NCI-H1105 (cell line): ENCODE measurements around the gene C9orf50.
A peak's percentile ranks its signal among the peaks of the same experiment; 100 is the strongest.

Experiments
- DNase-seq: peaks from one replicate; lab custom pipeline; 2025; lab: John Stamatoyannopoulos, UW

The C9orf50 gene

DNA sequence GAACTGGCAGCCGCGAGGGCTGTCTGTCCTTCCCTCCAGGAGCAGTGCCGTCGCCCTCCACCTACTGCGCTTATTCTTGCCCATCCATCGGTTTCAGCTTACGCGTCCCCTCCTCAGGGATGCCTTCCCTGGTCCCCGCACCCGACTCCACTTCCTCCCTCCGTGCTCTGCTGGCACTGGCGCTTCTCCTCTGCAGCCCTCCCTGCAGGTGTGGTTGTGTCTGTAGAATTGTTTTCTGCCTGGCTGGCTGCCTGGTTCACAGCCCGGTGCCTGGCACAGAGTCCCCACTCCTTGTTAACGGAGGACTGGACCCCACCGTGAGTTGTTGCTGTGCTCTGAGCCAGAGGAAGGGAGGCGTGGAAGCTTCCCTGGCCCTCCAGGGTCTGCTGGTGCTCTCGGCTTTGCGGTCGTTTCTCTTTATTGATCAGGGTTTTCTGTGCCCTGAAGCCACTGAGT lies 10.8 kb upstream of the C9orf50 start:
- no peak for DNase-seq

DNA sequence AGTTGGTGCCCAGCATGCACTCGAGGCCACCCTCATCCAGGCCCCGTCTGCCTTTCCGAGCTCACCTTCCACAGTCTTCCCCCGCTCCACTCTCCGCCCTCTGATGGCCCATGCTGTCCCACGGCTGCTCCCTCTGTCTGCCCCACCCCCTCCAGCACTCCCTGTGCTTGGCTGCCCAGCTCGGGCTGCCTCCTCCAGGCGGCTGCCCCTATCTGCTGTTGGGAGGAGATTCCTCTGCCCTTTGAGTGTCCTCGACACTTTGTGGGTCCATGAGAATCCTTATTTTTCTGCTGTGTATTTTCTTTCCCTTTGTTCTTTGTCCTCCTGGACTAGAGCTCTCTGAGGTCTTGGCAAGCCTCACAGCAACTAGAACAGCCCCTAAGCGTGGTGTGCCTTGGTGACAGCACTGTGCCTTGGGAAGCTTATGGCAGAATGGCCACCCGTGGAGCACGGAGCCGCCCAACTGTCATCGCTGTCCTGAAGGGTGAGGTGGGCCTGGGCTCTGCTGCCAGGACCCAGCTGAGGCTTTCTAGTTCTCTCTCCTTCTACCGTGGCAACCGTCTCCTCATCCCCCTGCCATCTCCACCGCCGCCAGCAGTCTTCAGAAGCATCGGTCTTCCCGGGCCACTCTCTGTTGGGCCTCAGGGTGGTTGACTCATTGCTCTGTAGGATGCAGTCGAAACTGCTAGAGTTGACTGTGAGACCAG lies 10.2 kb upstream of the C9orf50 start:
- DNase-seq = no peak

DNA sequence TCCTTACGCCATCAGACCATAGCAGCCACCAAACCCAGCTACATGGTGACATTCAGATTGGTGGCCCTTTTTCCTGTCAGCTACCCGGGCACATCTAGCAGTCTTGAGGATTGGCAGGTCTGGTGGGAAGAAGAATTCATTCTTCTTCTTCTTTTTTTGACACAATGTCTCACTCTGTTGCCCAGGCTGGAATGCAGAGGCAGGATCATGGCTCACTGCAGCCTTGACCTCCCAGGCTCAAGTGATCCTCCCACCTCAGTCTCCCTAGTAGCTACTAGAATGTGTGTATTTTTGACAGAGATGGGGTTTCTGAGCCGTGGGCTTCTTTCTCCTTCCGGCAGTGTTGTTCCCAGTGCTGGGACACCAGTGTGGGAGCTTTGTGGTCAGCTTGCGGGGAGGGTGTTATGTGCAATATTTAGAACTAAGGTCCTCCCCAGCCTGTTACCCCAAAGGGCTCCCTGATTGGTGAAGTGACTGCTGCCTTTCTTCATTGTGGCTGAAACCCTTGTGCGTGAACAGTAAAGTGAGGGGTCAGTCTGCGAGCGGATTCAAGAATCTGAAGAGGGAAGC lies 8.4 kb upstream of the C9orf50 start:
- DNase-seq = no peak

DNA sequence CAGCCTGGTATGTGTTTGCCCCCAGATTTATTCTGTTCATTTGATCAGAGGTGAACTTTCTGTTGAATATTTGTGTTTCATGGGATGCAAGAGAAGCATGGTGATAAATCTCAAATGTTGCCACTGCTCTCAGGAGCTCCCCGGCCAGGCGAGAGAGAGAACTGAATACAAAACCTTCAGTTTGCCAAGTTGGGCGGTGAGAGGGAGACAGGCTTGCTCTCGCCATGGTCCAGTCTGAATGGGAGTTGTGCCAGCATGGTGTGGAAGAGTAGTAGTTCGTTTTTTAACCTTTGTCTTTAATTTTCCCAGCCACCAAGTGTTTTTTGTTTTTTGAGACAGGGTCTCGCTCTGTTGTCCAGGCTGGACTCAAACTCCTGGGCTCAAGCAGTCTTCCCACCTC lies 7.8 kb upstream of the C9orf50 start:
- no peak for DNase-seq

DNA sequence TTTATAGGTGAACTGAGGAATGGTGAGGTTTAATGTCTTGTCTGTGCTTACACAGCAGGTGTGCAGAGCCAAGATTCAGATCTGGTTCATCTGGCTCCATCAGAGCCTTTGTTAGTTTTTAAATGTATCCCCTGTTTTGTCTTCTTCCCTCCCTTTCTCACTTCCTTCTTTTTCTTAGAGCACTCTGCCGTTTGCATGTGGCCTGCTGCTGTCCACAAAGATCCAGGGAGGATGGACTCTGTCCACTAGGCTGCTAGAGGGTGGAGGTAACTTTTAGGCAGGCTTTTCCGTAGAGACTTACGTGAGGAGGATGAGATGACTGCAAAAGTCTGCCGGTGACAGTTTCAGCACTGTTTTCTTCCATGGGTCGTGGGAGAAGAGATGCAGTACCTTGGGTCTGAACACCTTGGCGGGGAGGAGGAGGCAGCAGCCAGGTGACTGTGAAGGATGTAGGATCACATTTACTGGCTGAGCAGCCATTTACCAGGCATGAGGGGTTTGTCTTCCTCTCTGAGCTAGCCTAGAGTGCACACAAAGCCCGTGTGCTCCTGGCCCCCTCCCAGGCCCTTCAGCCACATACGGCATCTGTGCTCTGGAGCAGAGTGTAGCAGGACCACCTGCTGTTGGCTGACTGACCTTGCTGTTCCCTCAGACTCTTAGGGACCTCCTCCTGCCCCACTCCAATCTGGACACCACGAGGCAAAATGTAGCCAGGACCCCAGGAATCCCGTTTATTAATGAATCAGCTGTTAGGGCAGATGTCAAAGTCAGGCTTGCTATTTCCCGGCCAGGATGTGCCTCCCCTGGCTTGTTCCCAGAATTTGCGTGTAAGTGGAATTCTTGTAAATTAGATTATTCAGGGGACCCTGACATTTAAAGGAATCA lies 6.9 kb upstream of the C9orf50 start:
- no peak for DNase-seq

DNA sequence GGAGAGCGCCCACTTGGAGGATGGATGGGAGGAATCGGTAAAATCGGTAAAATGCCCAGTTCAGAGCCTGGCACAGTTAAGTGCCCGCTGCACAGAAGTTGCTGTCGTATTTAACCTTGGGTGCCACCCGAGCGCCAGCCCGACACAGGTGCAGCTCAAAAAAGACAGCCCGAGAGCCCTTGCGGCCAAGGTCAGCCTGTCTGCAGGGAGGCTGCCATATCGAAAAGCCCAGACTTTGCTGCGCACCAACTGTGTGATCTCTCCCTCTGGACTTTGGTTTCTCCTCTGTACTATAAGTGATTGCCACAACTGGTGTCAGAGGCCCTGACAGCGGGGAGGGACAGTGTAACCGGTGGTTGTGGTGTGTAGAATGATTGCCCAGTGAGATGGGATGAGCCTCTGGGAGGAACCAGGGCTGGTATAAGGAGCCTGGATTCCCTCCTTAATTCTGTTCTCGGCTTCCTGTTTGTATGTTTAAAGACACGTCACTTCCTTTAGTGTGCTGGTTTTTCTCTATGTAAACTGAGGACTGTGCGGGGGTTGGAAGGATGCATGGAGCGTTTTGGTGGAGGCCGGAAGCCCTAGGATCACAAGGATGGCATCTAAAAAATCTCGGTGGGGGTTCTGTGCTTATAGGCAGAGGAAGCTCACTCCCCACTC lies 5.9 kb upstream of the C9orf50 start:
- DNase-seq = no peak

DNA sequence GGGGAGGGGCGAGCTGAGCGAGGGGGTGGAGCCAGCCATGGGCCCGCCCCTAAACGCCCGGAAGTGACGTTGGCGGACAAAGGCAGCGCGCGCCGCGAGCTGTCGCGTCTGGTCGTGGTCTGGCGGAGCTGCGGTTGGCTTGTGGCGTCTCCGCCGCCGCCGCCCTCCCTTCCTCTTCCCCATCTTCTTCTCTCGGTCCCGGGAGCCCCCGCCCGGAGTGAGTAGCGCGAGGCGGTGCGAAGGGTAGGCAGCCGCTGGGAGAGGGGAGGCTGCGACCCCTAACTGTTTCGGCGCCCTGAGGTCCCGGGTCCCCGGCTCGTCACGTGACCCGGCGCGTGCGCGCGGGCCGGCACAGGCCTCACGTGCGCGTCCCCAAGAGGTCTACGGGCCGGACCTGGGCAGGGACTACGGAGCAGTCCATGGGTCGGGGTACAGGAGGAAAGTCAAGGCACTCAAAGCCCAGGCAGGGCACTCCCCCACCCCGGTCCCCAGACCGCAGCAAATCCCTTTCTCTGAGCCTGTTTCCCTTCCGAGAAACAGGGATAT lies 5.3 kb upstream of the C9orf50 start, which contains the start of gene NTMT1:
Gene NTMT1 (plus strand): TSS at position 85 of the 546 bp plus-strand sequence. CDS start 6,541 bp downstream, outside the sequence.
- DNase-seq = peak; percentile 56

DNA sequence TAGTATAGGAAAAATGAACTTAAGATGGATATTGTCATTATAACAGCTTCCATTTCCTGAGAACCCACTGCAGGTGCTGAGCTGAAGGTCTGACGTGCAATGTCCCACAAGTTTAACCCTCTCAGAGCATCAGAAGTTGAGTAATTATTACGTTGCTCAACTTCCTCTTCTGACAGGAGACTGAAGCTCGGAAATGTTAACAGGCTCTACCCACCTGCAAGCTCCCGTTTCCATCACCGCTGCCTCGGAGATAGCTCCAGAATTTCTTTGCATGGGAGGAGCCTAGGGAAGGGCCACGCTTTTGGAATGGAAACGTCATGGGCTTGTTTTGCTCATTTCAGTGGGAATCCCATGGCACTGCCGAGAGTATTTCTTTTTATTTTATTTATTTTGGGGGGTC lies 4.0 kb upstream of the C9orf50 start:
- no peak for DNase-seq

DNA sequence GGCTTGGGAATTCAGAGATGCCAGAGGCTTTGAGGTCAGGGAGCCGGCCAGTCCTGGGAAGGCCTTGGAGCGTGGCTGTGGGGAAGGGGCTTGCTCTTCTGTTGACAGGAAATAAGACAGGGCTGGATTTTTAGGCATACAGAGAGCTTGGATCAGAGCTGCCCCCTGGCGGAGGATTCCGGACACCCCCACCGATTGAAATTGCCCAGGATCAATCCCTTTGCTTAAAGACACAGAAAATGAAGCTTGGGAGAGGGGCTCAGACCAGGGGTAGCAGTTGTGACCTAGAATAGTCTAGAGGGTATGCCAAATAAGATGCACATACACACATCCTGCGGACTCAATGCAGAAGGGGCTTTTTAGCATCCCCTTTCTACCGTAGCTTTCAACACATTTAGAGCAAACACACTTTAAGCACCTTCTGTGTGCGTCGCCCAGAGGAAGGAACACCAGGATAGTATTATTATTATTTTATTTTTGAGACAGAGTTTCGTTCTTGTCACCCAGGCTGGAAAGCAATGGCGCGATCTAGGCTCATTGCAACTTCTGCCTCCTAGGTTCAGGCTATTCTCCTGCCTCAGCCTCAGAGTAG lies 3.4 kb upstream of the C9orf50 start:
- no peak for DNase-seq

DNA sequence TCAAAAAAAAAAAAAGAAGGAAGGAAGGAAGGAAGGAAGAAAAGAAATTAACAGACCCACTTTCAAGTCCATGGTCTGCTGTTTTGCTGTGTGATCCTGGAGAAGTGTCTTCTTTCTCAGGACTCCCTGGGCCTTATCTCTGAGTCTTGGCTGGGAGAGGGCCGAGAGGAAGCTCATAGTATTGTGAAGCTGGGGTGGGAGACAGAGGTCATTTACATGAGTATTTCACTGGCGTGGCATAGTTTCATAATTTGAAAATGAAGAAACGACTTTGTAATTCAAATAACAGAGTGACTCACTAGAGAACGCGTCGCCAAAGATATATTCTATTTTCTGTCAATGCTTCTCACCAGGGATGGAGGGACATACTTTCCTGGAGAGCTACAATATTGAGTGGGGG lies 2.4 kb upstream of the C9orf50 start:
- DNase-seq = no peak

DNA sequence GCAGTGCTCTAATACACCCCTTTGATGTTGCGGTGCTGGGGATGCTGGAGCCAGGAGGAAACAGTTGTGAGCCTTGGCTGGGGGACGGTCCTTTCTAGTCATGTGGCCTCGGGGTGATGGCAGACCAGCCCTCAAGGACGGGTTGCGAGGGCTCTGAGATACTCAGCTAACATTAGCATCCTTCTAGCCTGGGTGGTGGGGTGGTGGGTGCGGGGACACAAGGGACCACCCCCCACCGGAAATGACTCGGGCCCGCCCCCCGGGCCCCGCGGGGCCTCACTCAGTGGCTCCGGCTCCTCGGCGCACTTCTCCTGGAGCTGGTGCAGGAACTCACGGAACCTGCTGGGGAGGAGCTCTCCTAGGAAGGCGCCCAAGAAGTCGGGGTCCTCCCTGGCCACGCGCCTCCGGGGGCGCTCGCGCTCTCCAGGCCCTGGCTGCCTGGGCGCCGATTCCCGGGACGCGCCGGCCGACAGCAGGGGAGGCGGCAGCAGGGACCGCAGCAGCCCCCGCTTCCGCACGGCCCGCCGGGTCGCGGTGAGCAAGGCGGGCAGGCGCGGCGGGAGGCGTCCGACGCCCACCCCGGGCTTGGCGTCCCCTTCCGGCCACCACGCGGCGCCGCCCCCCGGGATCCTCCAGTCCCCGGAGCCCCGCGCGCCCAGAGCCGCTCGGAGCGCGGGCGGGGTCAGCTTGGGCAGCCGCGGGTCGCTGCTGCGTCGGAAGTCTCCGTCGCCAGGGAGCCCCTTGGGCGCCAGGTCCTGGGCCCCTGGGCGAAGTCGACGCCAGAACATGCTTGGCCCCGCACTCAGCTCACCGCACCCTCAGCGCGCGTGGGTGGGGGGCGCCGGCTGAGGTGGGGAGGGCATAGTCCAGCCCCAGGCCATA lies 873 bp downstream of the C9orf50 start:
- no peak for DNase-seq

DNA sequence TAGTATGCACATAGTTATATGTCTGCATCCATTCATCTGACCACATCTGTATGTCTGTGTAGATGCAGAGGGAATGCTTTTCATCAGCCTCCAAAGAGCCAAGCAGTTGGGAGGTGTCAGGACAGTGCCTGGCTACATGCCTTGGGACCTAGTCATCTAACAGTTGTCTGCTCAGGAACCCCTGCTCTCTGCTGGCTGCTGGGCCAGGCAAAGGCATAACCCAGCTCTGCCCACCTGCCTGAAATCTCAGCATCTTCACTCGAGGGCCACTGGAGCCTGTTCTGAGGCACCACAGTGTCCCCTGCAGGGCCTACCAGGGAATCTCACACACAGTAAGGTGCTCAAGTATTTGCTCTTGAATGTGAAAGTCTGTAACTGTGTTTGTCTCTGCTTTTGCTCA lies 3.7 kb downstream of the C9orf50 start:
- no peak for DNase-seq

DNA sequence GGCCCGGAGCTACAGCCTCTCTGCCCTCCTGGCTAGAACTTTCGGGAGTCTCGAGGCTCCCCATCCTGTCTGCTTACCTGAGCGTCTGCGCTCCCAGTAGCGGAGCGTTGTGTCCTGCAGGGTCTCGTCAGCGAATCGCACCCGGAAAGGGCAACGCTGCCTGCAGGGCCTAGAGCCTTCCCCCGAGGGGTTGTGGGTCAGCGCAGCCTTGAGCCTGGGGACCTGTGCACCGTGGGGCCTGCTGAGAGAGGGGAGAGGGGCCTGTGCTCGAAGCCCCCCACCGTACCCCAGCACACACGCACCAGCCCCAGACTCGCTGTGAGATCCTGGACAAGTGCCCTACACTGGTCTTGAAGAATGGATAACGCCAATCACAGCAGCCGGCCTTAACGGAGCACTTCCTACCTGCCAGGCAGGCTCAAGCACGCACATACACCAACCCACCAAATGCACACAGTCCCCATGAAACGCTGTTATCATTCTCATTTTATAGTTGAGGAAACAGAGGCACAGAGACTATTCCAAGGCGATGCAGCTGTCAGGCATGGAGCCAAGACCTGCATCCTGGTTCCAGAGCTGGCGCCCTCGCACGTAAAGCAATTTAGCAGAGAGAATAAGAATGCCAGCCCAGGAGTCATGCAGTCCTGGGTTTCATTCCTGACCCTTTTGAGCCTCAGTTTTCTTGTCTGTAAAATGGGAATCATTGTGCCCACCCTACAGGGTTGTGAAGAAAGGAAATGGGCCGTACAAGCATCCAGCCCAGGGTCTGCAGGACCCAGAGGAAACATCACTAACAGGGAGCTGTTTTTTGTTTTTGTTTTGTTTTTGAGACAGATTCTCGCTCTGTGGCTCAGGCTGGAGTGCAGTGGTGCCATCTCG lies 5.3 kb downstream of the C9orf50 start:
- no peak for DNase-seq

DNA sequence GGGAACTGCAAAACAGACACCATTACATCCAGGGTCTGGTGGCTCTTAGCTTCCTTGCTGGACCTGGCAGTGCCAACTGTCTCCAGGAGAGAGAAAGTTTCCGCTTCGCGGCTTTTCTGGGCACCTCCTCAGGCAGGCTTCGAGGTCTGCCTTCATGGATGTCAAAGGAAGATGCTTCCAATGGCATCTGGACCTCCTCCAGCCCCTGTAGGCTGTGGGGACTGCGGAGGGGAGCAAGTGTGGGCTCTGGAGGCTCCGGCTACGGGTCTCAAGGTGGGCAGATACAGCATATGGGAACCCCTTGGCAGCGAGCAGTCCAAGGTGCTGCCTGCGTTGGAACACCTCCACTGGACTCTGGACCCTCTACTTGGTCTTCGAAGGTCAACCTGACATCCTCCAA lies 6.0 kb downstream of the C9orf50 start:
- no peak for DNase-seq

DNA sequence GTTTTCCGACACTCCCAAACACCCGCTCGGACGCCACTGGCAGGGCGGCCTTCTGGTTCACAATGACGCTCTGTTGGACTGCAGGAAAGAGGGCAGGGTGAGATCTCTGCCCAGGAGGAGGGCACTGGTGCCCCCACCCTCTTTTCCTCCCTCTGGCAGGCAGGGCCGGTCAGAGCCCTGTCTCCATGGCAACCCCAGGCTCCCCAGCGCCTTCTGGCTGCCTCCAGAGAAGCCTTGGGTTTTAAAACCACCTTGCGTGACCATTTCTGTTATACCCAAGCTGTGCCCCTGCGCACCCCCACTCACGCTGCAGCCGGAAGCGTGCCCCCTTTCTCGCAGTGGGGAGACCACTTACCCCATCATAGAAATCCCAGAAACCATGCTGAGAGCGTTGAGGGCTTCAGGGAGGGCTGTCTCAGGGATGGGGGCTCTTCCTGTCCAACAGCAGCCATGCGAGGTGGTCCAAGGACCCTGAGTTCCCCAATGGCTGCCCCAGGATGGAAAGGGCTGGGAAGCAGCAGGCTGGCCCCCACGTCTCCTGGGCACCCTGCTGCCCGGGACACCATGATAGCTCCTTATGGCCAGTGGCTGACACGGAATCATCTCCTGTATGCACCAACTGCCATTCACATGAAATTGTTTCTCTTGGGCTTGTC lies 7.3 kb downstream of the C9orf50 start:
- DNase-seq = no peak

DNA sequence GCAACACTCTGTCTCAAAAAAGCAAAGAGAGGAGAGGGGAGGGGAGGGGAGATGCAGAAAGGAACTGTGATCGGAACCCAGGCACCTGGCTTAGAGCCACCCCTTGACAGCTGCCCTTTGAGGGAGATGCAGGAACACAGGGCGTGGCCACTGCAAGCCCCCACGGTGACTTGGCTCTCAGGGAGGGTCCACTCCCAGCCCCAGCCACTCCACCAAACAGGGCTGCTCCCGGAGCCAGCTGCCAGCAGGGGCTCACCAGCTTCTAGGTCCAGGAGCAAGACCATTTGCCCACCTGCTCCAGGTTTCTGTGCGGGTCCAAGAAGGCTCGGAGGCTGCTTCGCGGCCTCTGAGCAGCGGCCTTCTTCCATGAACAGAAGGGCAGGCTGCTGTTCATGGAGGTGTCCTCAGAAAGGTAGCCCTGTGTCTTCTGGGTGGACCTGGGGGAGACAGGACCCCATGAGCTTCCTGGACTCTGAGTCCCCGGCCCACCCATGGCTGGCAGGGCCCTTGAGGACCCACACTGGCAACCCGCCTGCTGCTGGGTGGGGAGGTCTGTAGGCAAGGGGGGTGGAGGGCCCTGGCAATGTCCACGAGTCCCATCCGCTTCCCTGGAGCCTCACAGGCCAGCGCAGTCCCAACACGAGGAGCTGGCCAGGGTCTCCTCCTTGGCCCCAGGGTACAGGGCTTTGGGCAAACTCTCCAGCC lies 7.9 kb downstream of the C9orf50 start:
- no peak for DNase-seq

DNA sequence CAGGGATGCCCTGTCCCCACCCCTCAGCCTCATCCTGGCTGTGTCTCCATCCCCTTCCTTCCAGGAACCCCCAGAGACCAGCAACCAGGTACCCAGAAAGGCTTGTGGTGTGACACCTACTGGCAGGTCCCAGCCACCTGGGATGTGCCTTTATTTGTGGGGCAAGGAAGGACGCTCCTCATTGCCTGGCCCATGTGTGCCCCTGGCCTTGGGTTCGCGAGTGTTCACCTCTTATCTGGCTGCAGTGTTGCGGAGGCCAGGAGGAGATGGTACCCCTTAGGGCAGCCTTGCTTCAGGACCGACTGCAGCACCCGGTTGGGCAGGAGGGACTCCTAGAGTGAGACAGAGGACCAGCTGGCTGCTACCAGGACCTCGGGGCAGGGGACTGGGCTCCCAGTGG lies 8.8 kb downstream of the C9orf50 start:
- no peak for DNase-seq

DNA sequence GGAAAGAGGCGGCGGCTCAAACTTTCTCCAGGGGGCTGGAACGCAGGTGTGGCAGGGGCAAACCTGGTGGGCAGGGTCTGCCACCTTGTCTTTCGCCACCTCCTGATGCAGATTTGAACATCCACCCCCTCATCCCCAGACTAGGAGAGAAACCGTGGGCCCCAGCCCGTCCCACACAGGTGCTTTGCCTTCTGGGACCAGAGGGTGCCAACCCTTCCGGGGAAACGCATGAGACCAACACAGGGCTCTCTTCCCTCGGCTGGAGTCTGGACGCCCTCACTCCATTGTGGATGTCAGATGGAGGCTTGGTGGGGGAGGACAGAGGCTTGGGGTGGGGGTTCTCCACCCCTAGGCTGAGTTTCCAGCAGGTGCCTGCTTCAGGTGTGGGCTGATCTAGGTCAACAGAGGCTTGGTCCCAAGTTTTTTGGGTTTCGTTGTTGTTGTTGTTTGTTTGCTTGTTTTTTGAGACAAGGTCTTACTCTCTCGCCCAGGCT lies 9.5 kb downstream of the C9orf50 start:
- no peak for DNase-seq
